Osteoblast (primary cell): ENCODE measurements around the gene SORCS3. TPM values are rescaled to one million over a fixed set of nuclear protein-coding genes. Genes with fewer than 3 reads are reported as not detected.

Experiments used
- DNase-seq: peaks from one replicate; pipeline ENCODE4 v3.0.0; 2011; ENCODE audit warnings: low spot score, mixed read lengths; ENCODE audit not compliant: insufficient read length; ENCODE audit errors: missing footprints
- H2AFZ ChIP-seq: 2 replicates; pipeline ENCODE4 v1.6.0; 2011; ENCODE audit warnings: mild to moderate bottlenecking, low read length
- H3K27ac ChIP-seq: 2 replicates; pipeline ENCODE4 v1.5.1; 2011; ENCODE audit warnings: mild to moderate bottlenecking, low read depth, low read length, moderate library complexity
- H3K27me3 ChIP-seq: 2 replicates; pipeline ENCODE4 v1.6.0; 2012; ENCODE audit warnings: mild to moderate bottlenecking, control low read depth, inconsistent platforms, low read length, moderate library complexity; ENCODE audit not compliant: insufficient read depth
- H3K36me3 ChIP-seq: 2 replicates; pipeline ENCODE4 v1.5.1; 2011; ENCODE audit warnings: mild to moderate bottlenecking, low read length, control low read depth, moderate library complexity; ENCODE audit not compliant: insufficient read depth
- H3K4me1 ChIP-seq: 2 replicates; pipeline ENCODE4 v1.5.1; 2011; ENCODE audit warnings: mild to moderate bottlenecking, low read length, control low read depth, moderate library complexity; ENCODE audit not compliant: insufficient read depth
- H3K4me2 ChIP-seq: 2 replicates; pipeline ENCODE4 v1.6.0; 2011; ENCODE audit warnings: mild to moderate bottlenecking, low read length; ENCODE audit not compliant: insufficient read depth
- H3K4me3 ChIP-seq: fragments of 200-600 bp; sonication (generic); 3 replicates; pipeline ENCODE4 v1.5.1; 2012; ENCODE audit warnings: mild to moderate bottlenecking, low read length, inconsistent platforms; ENCODE audit not compliant: insufficient read depth
- H3K79me2 ChIP-seq: 2 replicates; pipeline ENCODE4 v1.6.0; 2012; ENCODE audit warnings: mild to moderate bottlenecking, low read length, control low read depth, inconsistent platforms; ENCODE audit not compliant: insufficient read depth
- H3K9me3 ChIP-seq: 2 replicates; pipeline ENCODE4 v1.5.1; 2011; ENCODE audit warnings: low read depth, low read length, control low read depth
- H4K20me1 ChIP-seq: 2 replicates; pipeline ENCODE4 v1.6.0; 2012; ENCODE audit warnings: mild to moderate bottlenecking, low read length, control low read depth; ENCODE audit not compliant: insufficient read depth
- CTCF ChIP-seq: IDR thresholded peaks from 2 replicates; pipeline ENCODE4 v1.5.1; 2011; ENCODE audit warnings: mild to moderate bottlenecking, low read depth, low read length, moderate library complexity; ENCODE audit errors: extremely low read depth
- total RNA-seq: library from RNA; depleted of rRNA; stranded (reverse); fragments of >200 nt; gene quantifications from 2 replicates; pipeline ENCODE4 v1.2.3, GENCODE V29; 2012

The SORCS3 gene
- total RNA-seq, 1 donor: not detected

- peak; percentile 69 for DNase-seq
- no peak for TF ChIP-seq CTCF
- Histone ChIP-seq H3K36me3 (no peaks in the 10 kb centered on the region), H3K9me3 (no peaks in the 10 kb centered on the region), H2AFZ (no peak overlapping the region), H3K4me3 (no peak overlapping the region), H3K4me1 (no peaks in the 10 kb centered on the region), H3K27me3 (no peaks in the 10 kb centered on the region), H4K20me1 (no peaks in the 10 kb centered on the region), H3K79me2 (no peaks in the 10 kb centered on the region), H3K4me2 (no peak overlapping the region), H3K27ac (no peak overlapping the region)
Observed at GRCh38 chr10:104631946-104632345, 9.1 kb upstream of the SORCS3 start.

- DNase-seq: no peak
- peak; percentile 10 for TF ChIP-seq CTCF
- H3K36me3 ChIP-seq: no peaks in the 10 kb centered on the region
- peaks cover 29% of the 10 kb centered on the region for H3K27me3 ChIP-seq
- no peak overlapping the region for H3K4me3 ChIP-seq
- H3K4me2 ChIP-seq: no peak overlapping the region
- H3K79me2 ChIP-seq: no peaks in the 10 kb centered on the region
- no peaks in the 10 kb centered on the region for H3K4me1 ChIP-seq
- H2AFZ ChIP-seq: no peak overlapping the region
- no peak overlapping the region for H3K27ac ChIP-seq
- H4K20me1 ChIP-seq: no peaks in the 10 kb centered on the region
- H3K9me3 ChIP-seq: no peaks in the 10 kb centered on the region
Observed at GRCh38 chr10:104638861-104639589, 2.1 kb upstream of the SORCS3 start.

GRCh38 chr10:104639590-104640338, 1.3 kb upstream of the SORCS3 start:
- peaks cover 29% of the 10 kb centered on the region for H3K27me3 ChIP-seq
- no peak overlapping the region for H3K4me2 ChIP-seq

More at GRCh38 chr10:104639590-104640338, 1.3 kb upstream of the SORCS3 start:
- Histone ChIP-seq H3K4me3 (no peak overlapping the region), H3K4me1 (no peaks in the 10 kb centered on the region), H3K79me2 (no peaks in the 10 kb centered on the region), H2AFZ (no peak overlapping the region), H4K20me1 (no peaks in the 10 kb centered on the region), H3K27ac (no peak overlapping the region), H3K36me3 (no peaks in the 10 kb centered on the region), H3K9me3 (no peaks in the 10 kb centered on the region)
- DNase-seq: peak; percentile 77
- no peak for TF ChIP-seq CTCF
